ENCODE measurements around the gene HYAL2.
"Not testable (repeated sequence)": the region's sequence is repeated elsewhere in the genome, so short reads cannot be mapped to it uniquely, and the experiment has no call there.

Gene HYAL2

GRCh38 chr3:50290161-50290641, 32.3 kb downstream of the HYAL2 start:
- no peak for DNase-seq (ENCODE audit: low spot score)

GRCh38 chr3:50289130-50289529, 33.4 kb downstream of the HYAL2 start:
- no peak for DNase-seq (ENCODE audit: low spot score)

GRCh38 chr3:50288387-50289007, 34.0 kb downstream of the HYAL2 start:
- DNase-seq (ENCODE audit: low spot score): no peak

GRCh38 chr3:50287262-50287661, 35.3 kb downstream of the HYAL2 start:
- DNase-seq (ENCODE audit: low spot score): no peak

DNA sequence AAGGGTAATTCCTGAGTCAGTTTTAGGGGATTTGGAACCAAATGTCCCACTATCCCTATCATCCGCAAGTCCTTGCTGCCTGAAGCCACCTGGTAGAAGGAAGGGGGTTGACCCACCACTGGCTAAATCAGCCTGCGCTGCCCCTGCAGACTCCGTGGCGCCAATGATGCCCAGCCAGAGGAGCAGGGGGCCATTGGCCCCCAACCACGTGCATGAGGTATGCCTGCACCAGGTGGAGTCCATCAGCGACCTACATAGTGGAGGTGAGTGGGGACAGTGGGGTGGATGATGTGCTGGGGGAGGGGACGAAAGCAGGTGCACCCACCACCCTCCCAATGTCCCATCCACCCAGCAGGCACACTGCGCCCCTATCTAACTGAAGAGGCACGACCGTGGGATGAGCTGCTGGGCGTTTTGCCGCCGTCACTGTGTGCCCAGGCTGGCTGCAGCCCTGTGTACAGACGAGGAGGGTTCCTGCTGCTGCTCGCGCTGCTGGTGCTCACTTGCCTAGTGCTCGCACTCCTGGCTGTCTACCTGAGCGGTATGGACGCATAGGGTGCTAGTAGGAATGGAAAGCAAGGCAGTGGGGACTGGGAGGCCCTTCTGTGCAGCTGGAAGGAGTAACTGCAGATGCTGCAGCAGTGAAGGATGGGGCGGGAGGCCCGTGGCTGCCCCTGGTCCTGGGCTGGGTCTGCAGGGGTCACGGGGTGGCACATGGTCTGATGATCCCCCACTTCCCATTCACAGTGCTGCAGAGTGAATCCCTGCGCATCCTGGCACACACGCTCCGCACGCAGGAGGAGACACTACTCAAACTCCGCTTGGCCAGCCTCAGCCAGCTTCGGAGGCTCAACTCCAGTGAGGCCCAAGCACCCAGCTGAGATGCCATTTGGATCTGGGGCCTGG, 36.0 kb downstream of the HYAL2 start:
- DNase-seq (ENCODE audit: low spot score): no peak

DNA sequence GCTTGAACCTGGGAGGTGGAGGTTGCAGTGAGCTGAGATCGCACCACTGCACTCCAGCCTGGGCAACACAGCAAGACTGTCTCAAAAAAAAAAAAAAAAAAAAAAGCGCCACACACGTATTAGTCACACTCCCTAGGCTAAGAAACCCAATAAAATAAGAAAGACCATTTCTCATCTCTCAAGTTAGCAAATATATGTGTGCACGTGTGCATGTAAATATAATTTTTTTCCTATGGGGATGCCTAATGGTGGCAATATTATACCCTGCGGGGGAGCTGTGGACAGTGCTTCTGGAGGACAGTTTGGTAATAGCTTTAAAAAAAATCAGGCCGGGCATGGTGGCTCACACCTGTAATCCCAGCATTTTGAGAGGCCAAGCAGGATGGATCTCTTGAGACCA, 38.4 kb downstream of the HYAL2 start:
- not testable (repeated sequence) for DNase-seq (ENCODE audit: low spot score)

- no peak for DNase-seq (ENCODE audit: low spot score)
Observed at GRCh38 chr3:50279255-50280016, 43.1 kb downstream of the HYAL2 start.

DNA sequence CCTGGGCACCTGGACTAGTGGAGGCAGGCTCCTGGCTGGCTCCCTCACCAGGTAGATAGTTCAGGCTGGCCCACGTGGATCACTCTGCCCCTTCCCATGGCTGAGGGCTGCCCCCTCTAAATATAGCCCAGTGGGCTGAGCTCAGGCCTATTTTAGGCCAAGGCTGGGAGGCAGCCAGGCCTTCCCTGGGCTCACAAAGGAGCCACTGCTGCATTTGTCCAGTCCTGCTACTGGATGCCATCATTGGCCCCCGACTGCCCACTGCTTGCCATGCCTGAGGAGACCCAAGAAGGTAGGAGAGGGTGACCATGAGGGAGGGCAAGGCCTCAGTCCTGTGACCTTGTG, 43.7 kb downstream of the HYAL2 start, which contains the start of gene LSMEM2:
TSS of gene LSMEM2 (plus strand) at position 208 of the 345 bp plus-strand sequence. CDS start at position 235, 27 bp downstream.
- DNase-seq (ENCODE audit: low spot score): peak; percentile 68

DNA sequence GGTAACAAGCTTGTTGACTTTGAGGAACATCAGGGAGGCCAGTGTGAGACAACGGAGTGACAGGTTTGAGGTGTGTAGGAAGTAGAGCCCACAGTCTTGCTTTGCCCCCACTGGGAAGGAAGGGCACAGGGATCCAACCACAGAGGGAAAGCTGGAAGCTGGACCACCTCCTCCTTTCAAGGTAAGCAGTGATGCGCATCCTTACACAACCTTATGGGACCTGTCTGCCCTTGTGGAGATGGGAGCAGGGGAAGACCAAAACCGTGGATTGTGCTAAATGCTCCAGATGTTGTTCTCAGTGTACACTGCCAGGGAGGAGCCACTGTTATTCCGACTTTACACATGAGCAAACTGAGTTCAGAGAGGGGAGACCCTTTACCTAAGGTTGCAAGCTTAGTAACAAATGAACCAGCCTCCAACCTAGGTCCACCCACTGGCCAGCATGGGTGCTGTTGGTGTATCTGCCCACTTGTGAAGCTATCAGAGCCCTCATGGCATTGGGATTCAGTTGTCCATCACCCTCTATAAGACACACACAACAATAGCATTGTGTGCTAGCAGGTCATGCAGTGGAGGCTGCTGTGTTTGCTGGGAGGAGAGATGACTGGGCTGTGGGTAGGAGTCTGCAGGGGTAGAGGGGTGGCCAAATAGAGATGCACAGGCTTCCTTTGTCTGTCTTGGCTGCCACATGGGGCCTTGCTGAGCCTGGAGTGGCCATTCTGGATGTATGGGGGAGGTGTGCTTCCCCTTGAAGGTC, 44.2 kb downstream of the HYAL2 start:
- DNase-seq (ENCODE audit: low spot score): peak; percentile 85

DNA sequence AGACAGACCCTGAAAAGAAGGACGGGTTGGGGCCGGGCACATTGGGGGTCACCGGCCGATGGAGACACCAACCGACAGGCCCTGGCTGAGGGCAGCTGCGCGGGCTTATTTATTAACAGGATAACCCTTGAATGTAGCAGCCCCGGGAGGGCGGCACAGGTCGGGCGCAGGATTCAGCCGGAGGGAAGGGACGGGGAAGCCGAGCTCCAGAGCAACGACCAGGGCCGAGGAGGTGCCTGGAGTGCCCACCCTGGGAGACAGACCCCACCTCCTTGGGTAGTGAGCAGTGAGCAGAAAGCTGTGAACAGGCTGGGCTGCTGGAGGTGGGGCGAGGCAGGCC, 45.8 kb downstream of the HYAL2 start:
- DNase-seq (ENCODE audit: low spot score): no peak

- DNase-seq (ENCODE audit: low spot score): no peak
Observed at GRCh38 chr3:50275996-50276761, 46.4 kb downstream of the HYAL2 start.

DNA sequence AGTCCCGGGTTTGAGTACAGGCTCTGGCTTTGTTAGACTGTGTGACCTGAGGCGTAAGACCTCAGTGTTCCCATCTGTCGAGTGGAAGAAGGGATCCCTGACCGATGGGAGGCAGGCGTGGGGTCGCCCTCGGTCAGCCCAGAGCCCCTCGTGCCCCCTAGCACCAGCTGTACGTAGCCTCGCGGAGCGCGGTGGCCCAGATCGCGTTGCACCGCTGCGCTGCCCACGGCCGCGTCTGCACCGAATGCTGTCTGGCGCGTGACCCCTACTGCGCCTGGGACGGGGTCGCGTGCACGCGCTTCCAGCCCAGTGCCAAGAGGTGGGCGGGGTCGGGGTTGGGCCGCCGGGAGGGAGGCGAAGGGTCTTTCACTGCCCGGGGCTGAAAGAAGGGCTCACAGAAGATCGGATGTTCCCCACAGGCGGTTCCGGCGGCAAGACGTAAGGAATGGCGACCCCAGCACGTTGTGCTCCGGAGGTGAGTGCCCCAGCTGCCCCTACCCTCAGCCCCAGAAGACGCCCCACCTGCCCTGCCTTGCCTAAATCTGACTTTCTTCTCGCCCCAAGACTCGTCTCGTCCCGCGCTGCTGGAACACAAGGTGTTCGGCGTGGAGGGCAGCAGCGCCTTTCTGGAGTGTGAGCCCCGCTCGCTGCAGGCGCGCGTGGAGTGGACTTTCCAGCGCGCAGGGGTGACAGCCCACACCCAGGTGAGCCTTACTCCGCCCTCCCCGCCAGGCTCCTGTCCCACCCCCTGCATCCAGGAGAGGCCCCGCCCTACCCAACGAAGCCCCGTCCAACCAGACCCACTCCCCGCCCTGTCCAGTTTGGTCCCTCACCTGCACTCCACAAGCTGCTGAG, 47.2 kb downstream of the HYAL2 start:
- no peak for DNase-seq (ENCODE audit: low spot score)

DNA sequence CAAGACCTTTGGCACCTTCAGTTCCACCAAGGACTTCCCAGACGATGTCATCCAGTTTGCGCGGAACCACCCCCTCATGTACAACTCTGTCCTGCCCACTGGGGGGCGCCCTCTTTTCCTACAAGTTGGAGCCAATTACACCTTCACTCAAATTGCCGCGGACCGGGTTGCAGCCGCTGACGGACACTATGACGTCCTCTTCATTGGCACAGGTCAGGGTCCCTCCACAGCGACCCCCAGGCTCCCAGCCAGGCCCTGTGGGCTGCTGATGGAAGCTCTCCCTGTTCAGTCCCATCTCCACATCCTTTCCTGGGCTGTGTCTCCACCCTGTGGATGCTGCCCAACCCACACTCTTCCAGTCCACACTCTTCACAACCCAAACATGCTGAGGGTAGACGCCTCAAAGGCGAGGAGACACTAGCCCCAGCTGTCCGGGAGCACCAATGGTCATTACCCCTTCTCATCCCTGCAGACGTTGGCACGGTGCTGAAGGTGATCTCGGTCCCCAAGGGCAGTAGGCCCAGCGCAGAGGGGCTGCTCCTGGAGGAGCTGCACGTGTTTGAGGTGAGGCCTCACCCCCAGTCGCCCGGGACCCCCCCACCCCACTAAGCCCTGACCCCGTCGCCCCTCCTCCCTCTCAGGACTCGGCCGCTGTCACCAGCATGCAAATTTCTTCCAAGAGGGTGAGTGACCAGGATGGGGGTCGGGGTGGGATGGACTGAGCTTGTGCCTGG, 48.0 kb downstream of the HYAL2 start:
- no peak for DNase-seq (ENCODE audit: low spot score)

DNA sequence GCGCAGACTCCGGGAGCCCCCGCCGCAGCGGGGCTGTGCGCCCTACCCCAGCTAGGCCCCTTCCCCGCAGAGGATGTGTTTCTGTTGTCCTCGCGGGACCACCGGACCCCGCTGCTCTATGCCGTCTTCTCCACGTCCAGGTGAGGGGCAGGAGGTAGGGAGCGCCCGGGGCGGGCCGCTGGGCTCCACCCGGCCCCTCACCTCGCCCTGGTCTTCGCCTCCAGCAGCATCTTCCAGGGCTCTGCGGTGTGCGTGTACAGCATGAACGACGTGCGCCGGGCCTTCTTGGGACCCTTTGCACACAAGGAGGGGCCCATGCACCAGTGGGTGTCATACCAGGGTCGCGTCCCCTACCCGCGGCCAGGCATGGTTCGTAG, 48.9 kb downstream of the HYAL2 start:
- no peak for DNase-seq (ENCODE audit: low spot score)

DNA sequence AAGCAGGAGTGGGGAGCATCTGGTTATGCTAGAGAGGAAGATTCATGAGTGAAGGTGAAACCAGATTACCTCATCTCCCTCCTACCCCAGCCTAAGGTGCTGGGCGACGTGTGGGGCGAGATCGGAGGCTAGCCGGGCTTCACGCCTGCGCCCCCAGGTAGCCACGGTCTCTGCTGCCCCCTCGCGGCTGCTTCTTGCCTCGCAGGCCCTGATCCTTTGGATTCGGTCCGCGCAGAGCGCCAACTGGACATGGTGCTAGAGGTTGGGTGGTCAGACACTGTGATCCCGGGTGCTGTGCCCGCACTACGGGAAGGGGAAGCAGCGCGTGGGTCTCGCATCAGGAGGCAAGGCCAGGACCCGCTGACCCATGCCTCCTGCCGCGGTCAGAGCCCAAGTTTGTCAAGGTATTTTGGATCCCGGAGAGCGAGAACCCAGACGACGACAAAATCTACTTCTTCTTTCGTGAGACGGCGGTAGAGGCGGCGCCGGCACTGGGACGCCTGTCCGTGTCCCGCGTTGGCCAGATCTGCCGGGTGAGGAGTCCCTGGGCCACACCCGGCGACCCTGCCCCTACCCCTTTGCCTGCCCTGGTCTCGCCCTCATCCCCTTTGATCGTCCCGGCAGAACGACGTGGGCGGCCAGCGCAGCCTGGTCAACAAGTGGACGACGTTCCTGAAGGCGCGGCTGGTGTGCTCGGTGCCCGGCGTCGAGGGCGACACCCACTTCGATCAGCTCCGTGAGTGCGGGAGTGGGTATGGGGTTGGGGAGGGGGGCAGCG, 49.4 kb downstream of the HYAL2 start:
- peak; percentile 90 for DNase-seq (ENCODE audit: low spot score)

- not testable (repeated sequence) for DNase-seq (ENCODE audit: low spot score)
Observed at GRCh38 chr3:50272538-50272910, 50.0 kb downstream of the HYAL2 start.

DNA sequence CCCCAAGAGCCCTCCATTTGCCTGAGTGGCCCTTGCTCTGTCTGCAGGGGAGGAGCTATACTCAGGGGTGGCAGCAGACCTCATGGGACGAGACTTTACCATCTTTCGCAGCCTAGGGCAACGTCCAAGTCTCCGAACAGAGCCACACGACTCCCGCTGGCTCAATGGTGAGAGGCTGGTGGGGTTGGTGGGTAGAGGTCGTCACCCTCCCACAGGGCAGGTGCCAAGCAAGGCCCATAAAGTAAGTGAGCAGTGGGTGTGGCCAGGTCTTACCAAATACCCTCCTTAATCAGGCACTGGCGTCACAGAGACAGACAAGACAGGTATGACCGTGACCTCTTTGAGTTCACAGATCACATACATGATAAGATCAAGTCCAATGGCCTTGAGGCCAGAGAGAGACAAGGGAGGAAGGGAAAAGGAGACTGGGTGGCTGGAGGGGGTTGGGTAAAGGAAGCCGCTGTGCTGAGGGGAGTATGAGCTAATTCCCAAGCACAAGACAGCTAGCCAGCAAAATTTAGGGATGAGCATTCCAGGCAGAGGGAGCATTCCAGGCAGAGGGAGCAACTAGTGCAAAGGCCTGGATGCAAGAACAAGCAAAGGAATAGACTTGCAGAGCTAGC, 51.1 kb downstream of the HYAL2 start:
- DNase-seq (ENCODE audit: low spot score): no peak

All from globus pallidus (tissue), 1 donor.